K562 (cell line): ENCODE results near the gene ZNF330. TPM values are rescaled to one million over a fixed set of nuclear protein-coding genes. Genes with fewer than 3 reads are reported as not detected.
A peak's percentile ranks its signal among the peaks of the same experiment; 100 is the strongest.

ENCODE experiments used
- CBX5 ChIP-seq: IDR thresholded peaks from 2 replicates; pipeline ENCODE4 v1.6.1; 2014; ENCODE audit warnings: low read depth, borderline replicate concordance
- CEBPG ChIP-seq, 3 experiments: fragments of 200-800 bp in 1 of 3; sonication (Bioruptor generic) in 1 of 3; sonication (generic) in 1 of 3; formaldehyde crosslinking in 1 of 3; IDR thresholded peaks in 2 of 3; conservative IDR thresholded peaks in 1 of 3; 2 replicates each; pipeline versions ENCODE4 v1.6.1 to v1.8.0; 2016 to 2022; ENCODE audit warnings: missing compliant biosample characterization in 2 of 3, missing genetic modification characterization in 2 of 3, mild to moderate bottlenecking in 1 of 3, missing genetic modification reagents in 1 of 3
- CHD1 ChIP-seq: fragments of 200-600 bp; sonication (generic); IDR thresholded peaks from one replicate; pipeline ENCODE4 v1.6.1; 2012; ENCODE audit warnings: mild to moderate bottlenecking, moderate library complexity, low read length, inconsistent platforms
- CSDE1 ChIP-seq, 2 experiments: fragments of 450-650 bp; IDR thresholded peaks; 2 replicates each; pipeline ENCODE4 v1.6.1; 2016; ENCODE audit warnings: mild to moderate bottlenecking in 1 of 2
- NFIX ChIP-seq: fragments of 250-450 bp; sonication (Bioruptor Pico); IDR thresholded peaks from 2 replicates; pipeline ENCODE4 v1.4.0; 2020; ENCODE audit warnings: low read depth, mild to moderate bottlenecking, moderate library complexity
- NUFIP1 ChIP-seq: fragments of 450-650 bp; IDR thresholded peaks from 2 replicates; pipeline ENCODE4 v1.6.1; 2018; ENCODE audit not compliant: partially characterized antibody
- PRMT5 ChIP-seq: sonication (generic); formaldehyde crosslinking; IDR thresholded peaks from 2 replicates; pipeline ENCODE4 v1.5.0; 2020; ENCODE audit warnings: missing genetic modification reagents
- STAT5B ChIP-seq: fragments of 250-450 bp; sonication (Bioruptor Pico); IDR thresholded peaks from 2 replicates; pipeline ENCODE4 v1.8.0; 2021; ENCODE audit warnings: mild to moderate bottlenecking, inconsistent platforms
- ZC3H11A ChIP-seq: IDR thresholded peaks from 2 replicates; pipeline ENCODE4 v1.6.1; 2012; ENCODE audit warnings: low read depth, low read length, improper control_type of control experiment
- ZNF561 ChIP-seq: fragments of 450-650 bp; formaldehyde crosslinking; conservative IDR thresholded peaks from 2 replicates; pipeline ENCODE4 v1.4.0; 2020; ENCODE audit warnings: mild to moderate bottlenecking, moderate library complexity
- ZNF717 ChIP-seq: fragments of 250-450 bp; sonication (Bioruptor Pico); IDR thresholded peaks from 2 replicates; pipeline ENCODE4 v1.5.0; 2021
- polyA plus RNA-seq, 8 experiments: library from polyadenylated mRNA; depleted of rRNA in 4 of 8; stranded (reverse) in 5 of 8; unstranded in 3 of 8; fragments of >200 nt; fragmentation: Nextera tagmentation in 2 of 8; fragmentation: Illumina TruSeq in 1 of 8; extraction: Ambion mirVana in 2 of 8; extraction: Trizol in 1 of 8; gene quantifications; 2 replicates each; pipeline versions ENCODE4 v1.2.1 to v1.2.3, GENCODE V29; 2011 to 2014; ENCODE audit warnings: inconsistent platforms in 1 of 8, missing spikeins in 1 of 8
- total RNA-seq, 7 experiments: library from RNA; depleted of rRNA in 6 of 7; stranded (reverse); fragments of >200 nt in 6 of 7; fragmentation: Illumina TruSeq in 2 of 7; extraction: Trizol in 2 of 7; gene quantifications; 2 replicates each; pipeline versions ENCODE4 v1.2.1 to v1.2.3, GENCODE V29; 2011 to 2021; ENCODE audit warnings: low replicate concordance in 1 of 7
- TF ChIP-seq, protein P1 (sequence below): fragments of 450-650 bp; IDR thresholded peaks from 2 replicates; pipeline ENCODE4 v1.6.1; 2016; ENCODE audit warnings: borderline replicate concordance
- TF ChIP-seq, protein P2 (sequence below): sonication (generic); formaldehyde crosslinking; IDR thresholded peaks from 2 replicates; pipeline ENCODE4 v1.8.0; 2022; ENCODE audit warnings: mild to moderate bottlenecking, missing genetic modification reagents
- TF ChIP-seq, protein P3 (sequence below), 2 experiments: fragments of 150-350 bp in 1 of 2; IDR thresholded peaks; 2 replicates each; pipeline ENCODE4 v1.6.1; 2012 to 2016; ENCODE audit warnings: low read depth in 2 of 2, low read length in 2 of 2, mild to moderate bottlenecking in 1 of 2, moderate library complexity in 1 of 2
- TF ChIP-seq, protein P4 (sequence below): fragments of 250-450 bp; sonication (Bioruptor Pico); IDR thresholded peaks from 2 replicates; pipeline ENCODE4 v1.5.0; 2021; ENCODE audit warnings: mild to moderate bottlenecking, borderline replicate concordance
- TF ChIP-seq, protein P5 (sequence below): sonication (generic); formaldehyde crosslinking; IDR thresholded peaks from 2 replicates; pipeline ENCODE4 v1.8.0; 2022; ENCODE audit warnings: missing genetic modification reagents, mild to moderate bottlenecking, borderline replicate concordance

ZNF330 gene
- total and polyA plus RNA-seq, 9 of the 15 experiments (the other 6 are each of a cell fraction or from before 2014, with no cell fraction given), result 70.0 to 115 (median 92.0) TPM

DNA sequence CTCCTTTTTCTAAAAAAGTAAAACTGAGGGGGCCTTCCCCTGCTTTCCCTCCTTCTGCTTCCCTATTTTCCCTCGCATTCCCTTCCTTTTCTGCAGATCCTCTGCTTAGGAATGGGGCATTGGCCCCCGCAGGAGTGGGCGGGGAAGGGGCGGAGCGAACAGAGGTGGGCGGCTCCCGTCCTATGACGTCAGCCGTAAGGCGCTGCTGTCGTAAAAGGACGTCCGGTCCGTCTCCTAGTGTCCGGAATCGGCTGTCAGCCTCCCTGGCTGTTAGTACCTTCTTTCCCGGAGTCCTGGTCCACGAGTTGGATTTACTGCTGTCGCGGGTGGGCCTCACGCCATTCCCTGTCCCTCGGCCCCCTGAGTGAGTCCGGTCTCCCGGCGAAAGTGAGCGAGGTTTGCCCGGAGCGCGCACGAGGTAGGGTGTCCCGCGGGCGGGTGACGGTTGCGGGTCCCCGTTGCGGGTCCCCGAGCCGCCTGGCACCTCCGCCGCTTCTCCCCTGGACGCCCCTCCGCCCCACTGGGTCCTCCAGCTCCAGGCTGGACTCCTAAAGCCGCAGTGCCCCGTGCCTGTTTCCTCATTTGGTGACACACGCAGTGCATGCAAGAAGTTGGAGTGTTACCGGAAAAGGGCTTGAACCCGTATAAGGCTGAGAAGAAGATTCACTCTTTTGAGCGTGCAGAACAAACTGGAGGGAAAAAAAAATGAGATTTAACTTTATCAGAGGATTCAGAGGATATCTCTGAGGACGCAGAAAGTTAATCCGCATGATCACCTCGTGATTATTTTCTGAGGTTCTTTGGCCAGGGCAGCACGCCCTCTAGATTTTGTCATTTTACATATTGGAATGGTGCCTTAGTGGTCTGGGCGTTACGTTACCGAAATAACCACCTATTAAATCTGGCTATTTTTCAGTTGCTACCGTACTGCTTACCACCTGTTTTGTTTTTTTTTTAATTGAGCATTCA is at the start of gene ZNF330 (continued):
- TF ChIP-seq CSDE1 (IDR thresholded peaks at IDR 0.05), result no peak
- TF ChIP-seq CBX5, result no peak
- TF ChIP-seq, protein P1, sequence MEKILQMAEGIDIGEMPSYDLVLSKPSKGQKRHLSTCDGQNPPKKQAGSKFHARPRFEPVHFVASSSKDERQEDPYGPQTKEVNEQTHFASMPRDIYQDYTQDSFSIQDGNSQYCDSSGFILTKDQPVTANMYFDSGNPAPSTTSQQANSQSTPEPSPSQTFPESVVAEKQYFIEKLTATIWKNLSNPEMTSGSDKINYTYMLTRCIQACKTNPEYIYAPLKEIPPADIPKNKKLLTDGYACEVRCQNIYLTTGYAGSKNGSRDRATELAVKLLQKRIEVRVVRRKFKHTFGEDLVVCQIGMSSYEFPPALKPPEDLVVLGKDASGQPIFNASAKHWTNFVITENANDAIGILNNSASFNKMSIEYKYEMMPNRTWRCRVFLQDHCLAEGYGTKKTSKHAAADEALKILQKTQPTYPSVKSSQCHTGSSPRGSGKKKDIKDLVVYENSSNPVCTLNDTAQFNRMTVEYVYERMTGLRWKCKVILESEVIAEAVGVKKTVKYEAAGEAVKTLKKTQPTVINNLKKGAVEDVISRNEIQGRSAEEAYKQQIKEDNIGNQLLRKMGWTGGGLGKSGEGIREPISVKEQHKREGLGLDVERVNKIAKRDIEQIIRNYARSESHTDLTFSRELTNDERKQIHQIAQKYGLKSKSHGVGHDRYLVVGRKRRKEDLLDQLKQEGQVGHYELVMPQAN, result peak; percentile 71; the same call in 1 of the 2 replicates
- no peak for TF ChIP-seq PRMT5 (CRISPR knock-in tag)
- TF ChIP-seq CEBPG (CRISPR knock-in tag; IDR thresholded peaks at IDR 0.05), result 0 out of 2 replicates have a peak, but pooled peaks have one; percentile 44
- TF ChIP-seq CEBPG (tag; conservative IDR thresholded peaks at IDR 0.05 in 1 of 2, IDR thresholded peaks at IDR 0.05 in 1 of 2), result no peak
- TF ChIP-seq, protein P2, sequence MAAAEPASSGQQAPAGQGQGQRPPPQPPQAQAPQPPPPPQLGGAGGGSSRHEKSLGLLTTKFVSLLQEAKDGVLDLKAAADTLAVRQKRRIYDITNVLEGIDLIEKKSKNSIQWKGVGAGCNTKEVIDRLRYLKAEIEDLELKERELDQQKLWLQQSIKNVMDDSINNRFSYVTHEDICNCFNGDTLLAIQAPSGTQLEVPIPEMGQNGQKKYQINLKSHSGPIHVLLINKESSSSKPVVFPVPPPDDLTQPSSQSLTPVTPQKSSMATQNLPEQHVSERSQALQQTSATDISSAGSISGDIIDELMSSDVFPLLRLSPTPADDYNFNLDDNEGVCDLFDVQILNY (CRISPR knock-in tag), result no peak
- TF ChIP-seq ZNF717, result no peak
- no peak for TF ChIP-seq ZC3H11A
- TF ChIP-seq, protein P3, sequence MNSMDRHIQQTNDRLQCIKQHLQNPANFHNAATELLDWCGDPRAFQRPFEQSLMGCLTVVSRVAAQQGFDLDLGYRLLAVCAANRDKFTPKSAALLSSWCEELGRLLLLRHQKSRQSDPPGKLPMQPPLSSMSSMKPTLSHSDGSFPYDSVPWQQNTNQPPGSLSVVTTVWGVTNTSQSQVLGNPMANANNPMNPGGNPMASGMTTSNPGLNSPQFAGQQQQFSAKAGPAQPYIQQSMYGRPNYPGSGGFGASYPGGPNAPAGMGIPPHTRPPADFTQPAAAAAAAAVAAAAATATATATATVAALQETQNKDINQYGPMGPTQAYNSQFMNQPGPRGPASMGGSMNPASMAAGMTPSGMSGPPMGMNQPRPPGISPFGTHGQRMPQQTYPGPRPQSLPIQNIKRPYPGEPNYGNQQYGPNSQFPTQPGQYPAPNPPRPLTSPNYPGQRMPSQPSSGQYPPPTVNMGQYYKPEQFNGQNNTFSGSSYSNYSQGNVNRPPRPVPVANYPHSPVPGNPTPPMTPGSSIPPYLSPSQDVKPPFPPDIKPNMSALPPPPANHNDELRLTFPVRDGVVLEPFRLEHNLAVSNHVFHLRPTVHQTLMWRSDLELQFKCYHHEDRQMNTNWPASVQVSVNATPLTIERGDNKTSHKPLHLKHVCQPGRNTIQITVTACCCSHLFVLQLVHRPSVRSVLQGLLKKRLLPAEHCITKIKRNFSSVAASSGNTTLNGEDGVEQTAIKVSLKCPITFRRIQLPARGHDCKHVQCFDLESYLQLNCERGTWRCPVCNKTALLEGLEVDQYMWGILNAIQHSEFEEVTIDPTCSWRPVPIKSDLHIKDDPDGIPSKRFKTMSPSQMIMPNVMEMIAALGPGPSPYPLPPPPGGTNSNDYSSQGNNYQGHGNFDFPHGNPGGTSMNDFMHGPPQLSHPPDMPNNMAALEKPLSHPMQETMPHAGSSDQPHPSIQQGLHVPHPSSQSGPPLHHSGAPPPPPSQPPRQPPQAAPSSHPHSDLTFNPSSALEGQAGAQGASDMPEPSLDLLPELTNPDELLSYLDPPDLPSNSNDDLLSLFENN (IDR thresholded peaks at IDR 0.05; ENCODE audit: low read depth in 2 of 2, low read length in 2 of 2), result no peak
- TF ChIP-seq, protein P4, sequence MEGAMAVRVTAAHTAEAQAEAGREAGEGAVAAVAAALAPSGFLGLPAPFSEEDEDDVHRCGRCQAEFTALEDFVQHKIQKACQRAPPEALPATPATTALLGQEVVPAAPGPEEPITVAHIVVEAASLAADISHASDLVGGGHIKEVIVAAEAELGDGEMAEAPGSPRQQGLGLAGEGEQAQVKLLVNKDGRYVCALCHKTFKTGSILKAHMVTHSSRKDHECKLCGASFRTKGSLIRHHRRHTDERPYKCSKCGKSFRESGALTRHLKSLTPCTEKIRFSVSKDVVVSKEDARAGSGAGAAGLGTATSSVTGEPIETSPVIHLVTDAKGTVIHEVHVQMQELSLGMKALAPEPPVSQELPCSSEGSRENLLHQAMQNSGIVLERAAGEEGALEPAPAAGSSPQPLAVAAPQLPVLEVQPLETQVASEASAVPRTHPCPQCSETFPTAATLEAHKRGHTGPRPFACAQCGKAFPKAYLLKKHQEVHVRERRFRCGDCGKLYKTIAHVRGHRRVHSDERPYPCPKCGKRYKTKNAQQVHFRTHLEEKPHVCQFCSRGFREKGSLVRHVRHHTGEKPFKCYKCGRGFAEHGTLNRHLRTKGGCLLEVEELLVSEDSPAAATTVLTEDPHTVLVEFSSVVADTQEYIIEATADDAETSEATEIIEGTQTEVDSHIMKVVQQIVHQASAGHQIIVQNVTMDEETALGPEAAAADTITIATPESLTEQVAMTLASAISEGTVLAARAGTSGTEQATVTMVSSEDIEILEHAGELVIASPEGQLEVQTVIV (CRISPR knock-in tag), result peak; percentile 96
- no peak for TF ChIP-seq STAT5B (CRISPR knock-in tag)
- TF ChIP-seq NFIX, result no peak
- TF ChIP-seq NUFIP1, result no peak
- TF ChIP-seq ZNF561 (CRISPR knock-in tag), result no peak
- TF ChIP-seq, protein P5, sequence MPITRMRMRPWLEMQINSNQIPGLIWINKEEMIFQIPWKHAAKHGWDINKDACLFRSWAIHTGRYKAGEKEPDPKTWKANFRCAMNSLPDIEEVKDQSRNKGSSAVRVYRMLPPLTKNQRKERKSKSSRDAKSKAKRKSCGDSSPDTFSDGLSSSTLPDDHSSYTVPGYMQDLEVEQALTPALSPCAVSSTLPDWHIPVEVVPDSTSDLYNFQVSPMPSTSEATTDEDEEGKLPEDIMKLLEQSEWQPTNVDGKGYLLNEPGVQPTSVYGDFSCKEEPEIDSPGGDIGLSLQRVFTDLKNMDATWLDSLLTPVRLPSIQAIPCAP, result no peak
- peak; percentile 42 for TF ChIP-seq CHD1
